RWPE1 (cell line): ENCODE measurements around the gene WDR4.
"Not testable (repeated sequence)": the region's sequence is repeated elsewhere in the genome, so short reads cannot be mapped to it uniquely, and the experiment has no call there.

Experiments used
- CTCF ChIA-PET: fragments of 350-600 bp; sonication (Branson Sonifier 250); formaldehyde crosslinking; extraction: SDS; loops from one replicate; lab custom pipeline; 2021; lab: Yijun Ruan, JAX
- POLR2A ChIA-PET: fragments of 400-600 bp; formaldehyde crosslinking; extraction: SDS; loops from one replicate; lab custom pipeline; 2020; ENCODE audit warnings: antibody characterized with exemption; ENCODE audit not compliant: low non-redundant PET; lab: Yijun Ruan, JAX
- DNase-seq: peaks from one replicate; pipeline ENCODE4 v3.0.0; 2012; ENCODE audit warnings: low spot score
- H3K27ac ChIP-seq: fragments of 450-650 bp; 2 replicates; pipeline ENCODE4 v1.5.1; 2017
- TF ChIP-seq, protein P1 (sequence below): fragments of 450-650 bp; conservative IDR thresholded peaks from 2 replicates; pipeline ENCODE4 v1.5.1; 2017; ENCODE audit warnings: low read depth, mild to moderate bottlenecking

The WDR4 gene

DNA sequence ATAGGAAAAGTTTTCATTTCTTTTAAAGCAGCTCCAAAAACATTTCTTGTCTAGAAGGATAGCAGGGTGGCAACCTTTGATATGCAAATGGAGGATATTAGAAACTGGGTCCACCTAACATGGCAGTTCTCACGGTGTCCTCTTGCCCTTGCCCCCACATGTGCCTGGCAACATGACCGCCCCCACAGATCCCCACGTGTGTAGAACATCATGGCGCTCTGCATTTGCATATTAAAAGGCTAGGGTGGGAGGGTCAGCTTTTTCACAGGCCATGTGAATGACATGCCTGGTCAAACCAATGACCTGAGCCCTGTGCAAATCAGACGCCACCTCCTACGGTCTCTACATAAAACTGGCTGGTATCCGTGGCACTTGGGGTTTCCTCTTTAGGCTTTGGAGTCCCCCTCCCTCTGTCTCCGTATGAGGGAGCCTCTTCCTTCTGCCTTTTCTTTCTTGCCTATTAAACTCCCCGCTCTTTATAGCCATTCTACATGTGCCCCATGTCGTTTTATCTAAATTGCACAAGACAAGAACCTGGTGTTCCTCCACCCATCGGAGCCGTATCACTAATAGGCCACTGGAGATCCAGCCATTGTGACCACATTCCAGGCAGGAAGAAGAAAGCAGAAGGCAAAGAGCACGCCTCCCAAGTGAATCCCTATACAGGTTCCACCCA lies 71.3 kb downstream of the WDR4 start:
- TF ChIP-seq, protein P1, sequence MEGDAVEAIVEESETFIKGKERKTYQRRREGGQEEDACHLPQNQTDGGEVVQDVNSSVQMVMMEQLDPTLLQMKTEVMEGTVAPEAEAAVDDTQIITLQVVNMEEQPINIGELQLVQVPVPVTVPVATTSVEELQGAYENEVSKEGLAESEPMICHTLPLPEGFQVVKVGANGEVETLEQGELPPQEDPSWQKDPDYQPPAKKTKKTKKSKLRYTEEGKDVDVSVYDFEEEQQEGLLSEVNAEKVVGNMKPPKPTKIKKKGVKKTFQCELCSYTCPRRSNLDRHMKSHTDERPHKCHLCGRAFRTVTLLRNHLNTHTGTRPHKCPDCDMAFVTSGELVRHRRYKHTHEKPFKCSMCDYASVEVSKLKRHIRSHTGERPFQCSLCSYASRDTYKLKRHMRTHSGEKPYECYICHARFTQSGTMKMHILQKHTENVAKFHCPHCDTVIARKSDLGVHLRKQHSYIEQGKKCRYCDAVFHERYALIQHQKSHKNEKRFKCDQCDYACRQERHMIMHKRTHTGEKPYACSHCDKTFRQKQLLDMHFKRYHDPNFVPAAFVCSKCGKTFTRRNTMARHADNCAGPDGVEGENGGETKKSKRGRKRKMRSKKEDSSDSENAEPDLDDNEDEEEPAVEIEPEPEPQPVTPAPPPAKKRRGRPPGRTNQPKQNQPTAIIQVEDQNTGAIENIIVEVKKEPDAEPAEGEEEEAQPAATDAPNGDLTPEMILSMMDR, result no peak
- POLR2A ChIA-PET, result no interaction called here
- no peak overlapping the region for H3K27ac ChIP-seq
- no peak for DNase-seq
- CTCF ChIA-PET, result no interaction called here

DNA sequence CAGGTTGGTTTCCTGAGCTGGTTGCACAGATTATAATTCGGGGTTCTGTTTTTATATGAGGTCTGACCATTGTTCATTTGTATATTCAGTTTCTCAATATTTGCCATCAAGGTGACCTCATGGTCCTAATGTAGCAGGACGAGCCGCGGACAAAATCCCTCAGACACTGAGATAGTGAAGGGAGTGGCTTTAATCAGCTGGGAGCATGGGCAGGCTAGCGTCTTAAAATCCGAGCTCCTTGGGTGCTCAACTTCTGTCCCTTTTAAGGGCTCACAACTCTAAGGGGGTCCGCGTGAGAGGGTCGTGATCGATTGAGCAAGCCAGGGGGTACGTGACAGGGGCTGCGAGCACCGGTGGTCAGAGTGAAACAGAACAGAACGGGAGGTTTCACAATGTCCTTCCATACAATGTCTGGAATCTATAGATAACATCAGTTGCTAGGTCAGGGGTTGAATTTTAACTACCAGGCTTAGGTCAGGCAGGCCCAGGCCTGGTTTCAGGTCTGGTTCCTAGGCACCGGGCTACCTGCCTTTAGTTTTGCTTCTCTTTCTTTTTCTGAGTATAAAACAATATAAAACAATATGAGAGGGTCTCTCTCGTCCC lies 71.9 kb downstream of the WDR4 start:
- DNase-seq, H3K27ac ChIP-seq, POLR2A ChIA-PET: not testable (repeated sequence)
- CTCF ChIA-PET, result interaction anchor here (0.7 to 1.1 kb wide), 2 partner anchors 15 to 330 kb away, joined by 3 read pairs; no protein-coding TSS in a partner anchor

DNA sequence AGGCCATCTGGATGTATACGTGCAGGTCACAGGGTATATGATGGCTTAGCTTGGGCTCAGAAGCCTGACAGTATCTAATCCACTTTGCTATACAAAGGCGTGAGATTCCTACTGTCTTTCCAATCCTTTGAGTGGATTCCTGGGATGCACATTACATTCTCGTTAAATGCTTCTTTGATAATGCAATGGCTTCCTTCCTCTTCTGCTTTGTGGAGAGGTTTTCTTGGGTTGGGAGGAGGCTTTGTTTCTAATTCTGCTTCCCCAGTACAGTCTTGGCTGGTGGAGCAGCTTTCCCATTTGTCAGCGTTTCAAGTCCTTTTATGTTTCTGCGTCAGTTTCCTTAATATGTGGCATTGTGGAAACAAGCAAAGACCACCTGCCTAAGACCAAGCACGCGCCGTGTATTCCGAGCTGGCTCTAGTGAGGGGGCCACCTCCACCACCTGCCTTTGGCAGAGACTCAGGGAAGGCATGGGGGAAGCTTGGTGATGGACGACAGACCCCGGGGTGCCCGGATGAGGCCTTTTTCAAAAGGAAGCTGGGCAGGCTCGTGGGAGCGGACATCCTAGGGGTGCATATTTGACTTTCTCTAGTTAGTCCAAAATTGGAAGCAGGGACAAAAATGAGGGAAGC lies 72.7 kb downstream of the WDR4 start:
- ChIA-PET CTCF (interaction anchor here (0.7 to 1.1 kb wide), 2 partner anchors 14 to 329 kb away, joined by 3 read pairs; no protein-coding TSS in a partner anchor), POLR2A (no interaction called here)
- TF ChIP-seq, protein P1, result no peak
- H3K27ac ChIP-seq, result no peak overlapping the region
- DNase-seq, result no peak

DNA sequence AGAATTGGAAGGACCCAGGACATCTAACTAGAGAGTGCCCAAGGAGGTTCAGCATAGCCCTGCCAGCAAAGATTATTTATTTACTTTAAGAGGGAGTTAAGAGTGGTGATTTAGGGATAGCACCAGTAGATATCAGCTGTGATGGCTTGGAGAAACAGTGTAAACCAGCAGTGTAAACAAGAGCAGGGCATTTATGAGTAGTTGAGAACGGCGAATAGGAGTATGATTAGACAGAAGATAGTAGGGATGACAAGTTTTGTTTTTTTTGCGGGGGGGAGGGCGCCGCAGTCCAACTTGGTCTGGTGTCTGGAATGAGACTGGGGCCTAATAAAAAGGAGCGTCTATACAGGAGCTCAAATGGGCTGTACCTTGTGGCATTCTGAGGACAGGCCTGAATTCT lies 77.7 kb downstream of the WDR4 start:
- DNase-seq, POLR2A ChIA-PET, H3K27ac ChIP-seq, CTCF ChIA-PET: not testable (repeated sequence)

DNA sequence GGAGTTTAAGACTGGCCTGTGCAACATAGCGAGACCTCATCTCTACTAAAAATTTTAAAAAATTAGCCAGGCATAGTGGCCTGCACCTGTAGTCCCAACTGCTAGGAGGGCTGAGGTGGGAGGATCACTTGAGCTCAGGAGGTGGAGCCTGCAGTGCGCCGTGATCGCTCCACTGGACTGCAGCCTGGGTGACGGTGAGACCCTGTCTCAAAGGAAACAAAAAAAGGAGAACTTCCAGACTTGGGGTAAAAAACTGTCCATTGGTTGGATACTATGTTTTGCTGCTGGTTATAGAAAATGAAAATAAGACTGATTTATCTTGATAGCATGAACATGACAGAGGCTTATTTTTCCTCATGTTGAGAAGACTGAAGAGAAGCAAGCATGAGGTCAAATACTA lies 79.4 kb downstream of the WDR4 start:
- no peak overlapping the region for H3K27ac ChIP-seq
- POLR2A ChIA-PET, result no interaction called here
- no peak for DNase-seq
- CTCF ChIA-PET, result no interaction called here
- TF ChIP-seq, protein P1, result no peak

DNA sequence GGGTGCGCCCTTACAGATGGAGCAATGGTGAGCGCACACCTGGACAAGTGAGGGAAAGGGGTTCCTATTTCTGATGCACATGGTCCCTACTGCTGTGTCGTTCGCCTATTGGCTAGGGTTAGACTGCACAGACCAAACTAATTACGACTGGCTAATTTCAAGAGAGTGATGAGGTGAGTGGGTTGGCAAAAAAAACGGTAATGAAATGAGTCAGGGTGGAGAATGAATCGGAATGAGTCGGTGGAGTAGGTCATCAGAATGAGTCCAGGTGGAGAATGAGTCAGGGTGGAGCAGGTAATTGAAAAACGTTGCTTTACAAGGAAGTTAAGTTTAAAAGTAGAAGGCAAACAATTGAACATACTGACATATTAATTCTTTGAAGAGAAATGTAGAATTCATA lies 79.8 kb downstream of the WDR4 start:
- POLR2A ChIA-PET, result no interaction called here
- no peak overlapping the region for H3K27ac ChIP-seq
- CTCF ChIA-PET, result interaction anchor here (0.6 kb wide), 1 partner anchor 11 kb away, joined by 6 read pairs; no protein-coding TSS in a partner anchor
- DNase-seq, result peak; percentile 52
- TF ChIP-seq, protein P1, result no peak
